ENCODE measurements around the gene PAH.

The PAH gene

GRCh38 chr12:102814691-102815367 lies 102.2 kb downstream of the PAH start:
- no peak for DNase-seq

DNA sequence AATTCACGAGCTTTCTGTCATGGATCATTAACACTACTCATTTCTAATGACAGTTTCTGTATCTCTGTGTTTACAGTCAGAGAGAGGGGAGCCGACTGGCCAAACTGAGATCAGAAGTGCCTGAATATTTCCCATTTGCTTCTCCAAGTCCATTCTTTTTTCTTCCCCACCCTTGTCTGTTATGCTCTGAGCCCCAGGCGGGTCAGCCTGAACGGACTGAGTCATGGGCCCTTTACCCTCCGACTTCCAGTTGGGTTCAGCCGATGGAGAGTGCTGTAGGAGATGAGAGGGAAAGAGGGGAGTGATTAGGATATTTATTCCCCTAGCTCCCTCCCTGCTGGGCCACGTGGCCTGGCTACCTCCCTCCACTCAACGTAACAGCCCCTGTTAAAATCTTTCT lies 104.7 kb downstream of the PAH start:
- no peak for DNase-seq

DNA sequence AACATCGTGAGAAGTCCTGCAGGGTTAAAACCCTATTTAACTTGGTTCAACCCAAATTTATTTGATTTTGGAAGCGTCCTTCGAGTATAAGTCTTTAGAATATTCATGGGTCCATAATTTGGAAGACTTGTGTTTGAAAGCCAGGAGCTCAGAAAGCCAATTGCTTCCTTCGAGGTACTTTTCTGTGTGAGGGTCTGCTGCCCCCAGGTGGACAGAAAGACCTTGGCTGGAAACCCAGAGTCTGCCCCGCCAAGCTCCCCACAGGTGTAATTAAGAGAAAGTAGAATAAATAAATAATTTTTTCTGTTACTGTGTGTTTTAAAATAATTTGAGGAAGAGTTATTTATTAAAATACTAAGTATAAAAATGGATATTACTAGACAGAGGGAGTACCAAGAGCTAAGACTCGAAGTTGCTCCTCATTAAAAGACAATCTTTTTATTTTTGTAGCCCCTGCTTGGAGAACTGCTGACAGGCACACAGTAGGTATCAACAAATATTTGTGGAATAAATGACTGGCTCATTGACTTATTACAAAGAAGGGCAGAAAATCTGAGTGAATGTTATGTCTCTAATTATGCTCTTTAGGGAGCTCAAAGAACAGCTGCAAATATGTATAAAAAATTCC lies 105.8 kb downstream of the PAH start:
- no peak for DNase-seq

- DNase-seq = no peak
Measured at GRCh38 chr12:102808412-102808811, 108.6 kb downstream of the PAH start.

- no peak for DNase-seq
Measured at GRCh38 chr12:102806592-102806991, 110.5 kb downstream of the PAH start.

DNA sequence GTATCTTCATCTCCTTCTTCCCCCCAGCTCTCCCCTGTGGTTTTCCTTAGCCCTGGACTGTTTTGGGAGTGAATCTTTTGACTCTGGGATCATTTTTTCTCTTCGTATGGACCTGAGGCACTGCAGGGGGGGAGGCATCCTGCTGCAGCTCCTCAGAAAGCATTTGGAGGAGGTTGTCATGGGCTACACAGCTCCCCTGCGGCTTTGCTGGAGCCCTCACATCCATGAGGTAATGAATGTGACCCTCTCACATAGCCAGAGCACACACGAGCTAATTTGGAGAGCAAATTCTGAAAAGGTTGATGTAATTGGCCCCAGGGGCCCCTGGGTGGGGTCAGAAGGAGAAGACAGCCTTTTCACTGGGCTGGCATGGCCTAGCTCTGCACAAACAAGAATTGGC lies 110.9 kb downstream of the PAH start:
- no peak for DNase-seq

GRCh38 chr12:102800565-102800964 lies 116.5 kb downstream of the PAH start:
- no peak for DNase-seq

DNA sequence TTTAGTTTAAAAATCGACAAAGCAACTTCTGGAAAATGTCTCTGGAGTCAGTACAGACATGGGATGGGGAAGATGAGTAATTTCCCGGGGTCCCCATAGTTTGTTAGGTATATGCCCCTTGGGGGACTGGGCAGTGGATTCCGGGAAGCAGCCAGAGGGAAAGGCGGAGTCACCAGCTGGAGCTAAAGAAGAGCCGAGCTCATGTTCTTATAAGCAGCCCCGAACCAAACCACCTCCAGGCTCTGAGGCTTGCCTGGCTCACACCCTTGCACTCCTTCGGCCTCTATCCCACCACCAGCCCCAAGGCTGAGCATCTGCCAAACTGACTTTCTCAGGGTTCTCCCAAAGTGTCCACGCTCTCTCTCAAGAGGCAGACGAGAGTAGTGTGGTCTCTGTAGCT lies 117.8 kb downstream of the PAH start:
- DNase-seq = no peak

DNA sequence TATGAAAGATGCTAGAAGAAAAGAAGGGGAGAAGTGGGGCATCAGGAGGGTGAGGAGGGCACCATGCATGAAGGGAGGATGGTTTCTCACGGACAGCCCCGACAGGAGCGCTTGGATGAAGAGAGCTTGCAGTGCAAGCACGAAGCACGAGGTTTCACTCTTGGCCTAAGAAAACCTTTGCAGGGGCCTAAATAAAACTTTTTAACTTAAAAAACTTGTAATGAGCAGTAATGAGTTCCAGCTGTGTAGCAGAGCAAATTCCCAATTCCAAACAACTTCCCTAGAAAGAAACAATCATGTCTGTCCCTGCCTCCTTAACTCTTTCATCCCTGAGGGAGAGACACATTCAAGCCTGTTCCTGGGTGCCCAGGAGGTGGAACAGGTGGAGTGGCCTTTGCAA lies 119.5 kb downstream of the PAH start:
- DNase-seq = no peak

GRCh38 chr12:102793921-102794320 lies 123.1 kb downstream of the PAH start:
- no peak for DNase-seq

All from CD4-positive, alpha-beta T cell treated with Interleukin-15 for 1 hour (primary cell).